HG02678 (cell line): Measurements from ENCODE around the gene FAM193B.

Experiments
- ATAC-seq: cut with Tn5 transposase; IDR thresholded peaks from one replicate; pipeline ENCODE4 v1.9.1; 2021; ENCODE audit warnings: mild to moderate bottlenecking, moderate library complexity; ENCODE audit not compliant: unreplicated experiment

Gene FAM193B

GRCh38 chr5:177554474-177555111 lies at the start of gene FAM193B:
Gene FAM193B (minus strand): TSS chr5:177554563. CDS start chr5:177554458, 105 bp downstream.
- peak; percentile 91 for ATAC-seq

- no peak for ATAC-seq
These were observed 49.8 kb upstream of the FAM193B start for GRCh38 chr5:177604116-177604521.

GRCh38 chr5:177603631-177604030 lies 49.3 kb upstream of the FAM193B start:
- ATAC-seq, result no peak

DNA sequence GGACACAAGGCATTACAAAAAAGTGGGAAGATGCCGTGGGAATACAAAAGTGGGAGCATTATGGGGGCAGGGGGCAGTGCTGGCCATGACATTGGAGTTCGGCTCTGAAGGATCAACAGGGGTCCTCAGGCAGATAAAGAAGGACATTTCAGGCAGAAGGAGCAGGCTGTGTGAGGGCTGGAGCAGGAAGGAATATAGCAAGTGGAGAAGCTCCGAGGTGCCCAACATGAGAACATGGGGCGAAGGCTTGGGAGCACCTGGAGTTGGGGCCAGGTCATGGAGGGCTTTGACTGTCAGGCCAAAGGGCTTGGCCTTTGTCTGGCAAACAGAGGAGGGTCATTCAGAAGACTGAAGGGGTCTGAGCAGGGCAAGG lies 48.1 kb upstream of the FAM193B start:
- no peak for ATAC-seq

DNA sequence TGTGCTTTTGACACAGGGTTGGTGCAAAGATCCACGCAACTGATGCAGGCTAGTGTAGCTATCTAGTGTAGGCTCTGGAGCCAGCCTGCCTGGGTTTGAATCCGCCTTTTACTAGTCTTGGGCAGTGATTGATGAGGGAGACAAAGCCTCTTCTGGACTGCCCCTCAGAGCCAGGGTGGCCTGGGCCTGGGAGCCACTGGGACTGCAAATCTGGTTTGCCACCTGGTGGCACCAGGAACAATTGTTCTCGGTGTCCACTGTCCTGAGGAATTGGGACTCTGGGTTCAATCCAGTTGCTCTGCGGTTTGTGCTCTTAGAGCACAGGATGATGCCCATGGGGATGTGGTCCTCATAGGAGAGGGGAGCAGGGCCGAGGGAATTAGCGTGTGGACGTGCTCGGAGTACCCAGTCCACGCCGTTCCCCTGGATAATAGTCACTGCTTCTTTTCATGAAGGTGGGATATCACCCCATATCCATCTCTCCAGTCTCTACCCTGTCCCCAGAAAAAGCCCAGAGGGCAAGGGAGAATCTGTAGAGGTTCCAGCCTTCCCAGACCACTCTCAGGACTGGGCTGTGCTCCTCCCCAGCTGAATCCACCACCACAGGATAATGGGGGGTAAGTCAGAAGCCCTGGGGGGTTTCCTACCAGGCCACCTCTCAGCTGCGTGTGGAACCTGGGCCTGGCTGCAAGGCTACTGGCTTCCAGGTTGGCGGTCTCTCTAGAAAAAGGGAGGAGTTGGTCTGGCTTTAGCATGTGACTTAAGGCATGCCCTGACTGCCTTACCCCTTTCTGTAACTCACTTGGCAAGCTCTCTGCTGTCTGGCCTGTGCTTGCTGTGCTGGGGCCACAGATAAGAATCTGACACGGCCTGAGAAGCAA lies 47.5 kb upstream of the FAM193B start:
- no peak for ATAC-seq

GRCh38 chr5:177601126-177601525 lies 46.8 kb upstream of the FAM193B start:
- ATAC-seq, result no peak

GRCh38 chr5:177600508-177601018 lies 46.2 kb upstream of the FAM193B start:
- no peak for ATAC-seq

- peak; percentile 90 for ATAC-seq
These were observed 45.6 kb upstream of the FAM193B start, which contains the start of gene B4GALT7 for GRCh38 chr5:177599731-177600507. Gene B4GALT7 (plus strand): TSS chr5:177600132. CDS start chr5:177600211, 79 bp downstream.

- ATAC-seq, result no peak
These were observed 44.1 kb upstream of the FAM193B start for GRCh38 chr5:177598477-177598876.

- no peak for ATAC-seq
These were observed 42.4 kb upstream of the FAM193B start for GRCh38 chr5:177596775-177597238.

DNA sequence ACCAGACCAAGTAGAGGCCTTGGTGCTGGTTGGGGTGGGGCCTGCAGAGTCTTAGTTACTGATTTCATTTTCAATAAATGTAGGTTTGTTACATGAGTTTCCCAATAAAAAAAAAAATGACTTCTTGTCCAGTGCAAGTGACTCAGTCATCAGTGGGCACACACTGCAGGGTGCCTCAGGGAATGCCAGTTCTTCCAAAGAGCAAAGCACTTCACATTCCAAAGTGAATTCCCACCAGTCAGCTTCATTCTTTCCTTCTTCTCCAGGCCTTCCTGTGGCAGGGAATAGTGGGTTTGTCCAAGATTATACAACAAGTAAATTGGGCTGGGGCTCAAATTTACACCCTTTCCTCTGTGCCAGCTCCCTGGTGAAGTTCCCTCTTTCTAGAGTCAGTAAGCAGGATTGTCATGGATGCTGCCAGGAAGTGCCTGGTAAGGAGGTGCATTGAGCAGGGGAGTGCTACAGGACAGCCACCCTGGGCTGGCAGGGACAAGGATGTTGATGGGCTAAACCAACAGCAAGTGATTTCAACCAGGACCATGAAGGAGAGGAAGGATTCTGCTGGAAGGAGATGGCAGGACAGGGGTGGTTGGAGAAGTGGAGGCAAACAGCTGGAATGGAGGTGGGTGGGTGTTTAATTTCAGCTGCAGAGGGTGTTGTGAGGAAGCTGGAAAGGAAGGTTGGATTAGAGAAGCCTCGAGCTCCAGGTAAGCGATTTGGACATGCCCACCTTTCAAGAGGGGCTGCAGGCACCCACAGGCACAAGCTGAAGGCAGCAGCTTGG lies 41.8 kb upstream of the FAM193B start:
- ATAC-seq, result no peak

DNA sequence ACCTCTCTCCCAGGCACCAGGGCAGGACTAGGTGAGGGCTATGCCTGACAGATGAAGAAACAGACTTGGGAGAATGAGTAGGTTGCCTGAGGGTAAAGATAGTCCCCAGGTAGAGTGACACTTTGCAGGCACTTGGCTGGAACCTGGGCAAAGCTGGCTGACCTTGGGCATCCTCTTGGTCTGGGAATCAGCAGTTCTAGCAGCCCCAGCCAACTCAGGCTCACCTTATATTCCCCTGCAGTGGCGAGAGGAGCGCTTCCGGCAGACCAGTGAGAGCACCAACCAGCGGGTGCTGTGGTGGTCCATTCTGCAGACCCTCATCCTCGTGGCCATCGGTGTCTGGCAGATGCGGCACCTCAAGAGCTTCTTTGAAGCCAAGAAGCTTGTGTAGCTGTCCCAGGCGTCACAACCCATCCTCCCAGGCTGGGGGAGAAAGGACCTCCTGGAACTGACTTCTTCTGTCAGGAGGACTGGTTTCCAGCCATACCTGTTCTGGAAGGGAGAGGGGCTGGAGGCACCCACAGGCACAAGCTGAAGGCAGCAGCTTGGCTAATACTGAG lies 40.7 kb upstream of the FAM193B start:
- no peak for ATAC-seq

DNA sequence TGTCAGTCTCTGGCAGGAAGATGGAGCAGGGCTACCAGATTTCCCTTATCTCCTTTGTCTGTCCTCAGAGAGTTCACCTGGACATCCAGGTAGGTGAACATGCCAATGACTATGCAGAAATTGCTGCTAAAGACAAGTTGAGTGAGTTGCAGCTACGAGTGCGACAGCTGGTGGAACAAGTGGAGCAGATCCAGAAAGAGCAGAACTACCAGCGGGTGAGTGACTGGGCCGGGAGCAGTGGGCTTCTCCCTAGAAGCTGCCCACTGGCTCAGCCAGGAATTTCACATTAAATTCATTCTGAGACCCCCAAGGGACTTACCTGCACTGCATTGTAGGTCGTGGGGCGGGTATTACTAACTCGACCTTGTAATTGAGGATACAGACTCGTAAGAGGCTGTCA lies 39.7 kb upstream of the FAM193B start:
- ATAC-seq, result no peak

GRCh38 chr5:177593511-177593910 lies 39.1 kb upstream of the FAM193B start:
- no peak for ATAC-seq

DNA sequence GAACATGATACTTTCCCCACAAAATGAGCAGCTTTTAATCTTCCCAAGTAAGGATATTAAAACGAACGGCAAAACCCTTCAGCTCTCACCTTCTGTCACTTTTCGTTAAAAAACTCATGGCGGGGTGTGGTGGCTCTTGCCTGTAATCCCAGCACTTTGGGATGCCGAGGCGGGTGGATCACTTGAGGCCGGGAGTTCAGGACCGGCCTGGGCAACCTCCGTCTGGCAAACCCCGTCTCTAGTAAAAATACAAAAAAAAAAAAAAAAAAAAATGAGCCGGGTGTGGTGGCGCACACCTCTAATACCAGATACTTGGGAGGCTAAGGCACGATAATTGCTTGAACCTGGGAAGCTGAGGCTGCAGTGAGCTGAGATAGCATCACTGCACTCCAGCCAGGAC lies 38.5 kb upstream of the FAM193B start:
- no peak for ATAC-seq

DNA sequence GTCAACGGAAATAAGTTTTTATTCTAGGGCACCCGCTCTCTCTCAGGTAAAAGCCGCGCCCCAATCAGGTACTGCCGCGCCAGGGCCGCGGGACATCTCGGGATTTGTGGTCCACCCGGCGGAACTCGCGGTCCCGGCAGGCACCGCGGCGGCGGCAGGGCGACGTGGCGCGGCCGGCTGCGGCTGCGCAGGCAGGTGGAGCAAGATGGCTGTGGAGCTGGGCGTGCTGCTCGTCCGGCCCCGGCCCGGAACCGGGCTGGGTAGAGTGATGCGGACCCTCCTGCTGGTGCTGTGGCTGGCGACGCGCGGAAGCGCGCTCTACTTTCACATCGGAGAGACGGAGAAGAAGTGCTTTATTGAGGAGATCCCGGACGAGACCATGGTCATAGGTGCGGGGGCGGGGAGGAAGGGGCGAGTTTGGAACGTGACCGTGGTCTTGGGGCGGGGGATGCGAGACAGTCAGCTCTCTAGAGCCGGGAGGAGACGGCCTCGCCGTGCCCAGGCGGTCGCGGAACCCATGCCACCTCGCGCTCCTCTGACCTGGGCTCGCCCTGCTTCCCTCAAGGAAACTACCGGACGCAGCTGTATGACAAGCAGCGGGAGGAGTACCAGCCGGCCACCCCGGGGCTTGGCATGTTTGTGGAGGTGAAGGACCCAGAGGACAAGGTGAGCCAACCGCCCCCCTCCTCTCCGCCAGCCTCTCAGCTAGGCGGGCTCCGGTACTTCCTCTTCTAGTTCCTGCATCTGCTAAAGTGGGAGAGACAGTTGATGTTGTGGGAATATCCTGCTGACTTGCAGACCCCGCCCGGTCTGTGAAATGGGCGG lies 37.9 kb upstream of the FAM193B start, which contains the start of gene TMED9:
TSS of gene TMED9 (plus strand) at position 194 of the 825 bp plus-strand sequence. CDS start at position 206, 12 bp downstream.
- peak; percentile 97 for ATAC-seq

DNA sequence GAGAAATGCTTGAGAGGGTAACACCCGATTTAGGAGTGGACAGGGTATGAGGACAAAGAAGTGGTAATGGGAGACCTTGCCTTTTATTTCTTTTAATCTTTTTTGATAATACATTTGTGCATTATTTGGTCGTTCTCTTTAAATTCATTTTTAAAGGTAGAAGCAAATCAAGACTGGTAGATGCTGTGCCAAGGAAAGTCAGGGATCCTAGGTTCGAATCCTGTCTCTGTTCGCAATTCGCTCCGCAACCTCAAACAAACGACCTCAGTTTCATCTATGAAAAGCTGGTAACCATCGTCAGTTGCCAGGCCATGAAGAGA lies 37.3 kb upstream of the FAM193B start:
- no peak for ATAC-seq

DNA sequence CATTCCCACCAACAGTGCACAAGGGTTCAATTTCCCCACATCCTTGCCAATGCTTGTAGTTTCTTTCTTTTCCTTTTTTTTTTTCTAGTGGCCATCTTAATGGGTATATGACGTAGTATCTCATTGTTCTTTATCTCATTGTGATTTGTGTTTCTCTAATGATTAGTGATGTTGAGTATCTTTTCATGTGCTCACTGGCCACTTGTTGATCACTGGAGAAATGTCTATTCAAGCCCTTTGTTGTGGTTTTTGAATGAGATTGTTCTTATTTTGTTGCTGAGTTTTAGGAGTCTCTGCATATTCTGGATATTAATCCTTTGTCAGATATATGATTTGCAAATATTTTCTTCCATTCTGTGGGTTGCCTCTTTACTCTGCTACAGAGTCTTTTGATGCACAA lies 36.0 kb upstream of the FAM193B start:
- no peak for ATAC-seq

GRCh38 chr5:177588413-177588909 lies 34.1 kb upstream of the FAM193B start:
- ATAC-seq, result no peak
